AG10803 (cell line): ENCODE data around the gene COL6A2.
A peak's percentile ranks its signal among the peaks of the same experiment; 100 is the strongest.

Experiments used
- DNase-seq: peaks from one replicate; pipeline ENCODE4 v3.0.0; 2010; ENCODE audit warnings: low read depth
- H3K4me3 ChIP-seq: 2 replicates; pipeline ENCODE4 v1.5.1; 2011; ENCODE audit warnings: mild to moderate bottlenecking, low read length, control low read depth
- CTCF ChIP-seq: conservative IDR thresholded peaks from 2 replicates; pipeline ENCODE4 v1.5.1; 2011; ENCODE audit warnings: mild to moderate bottlenecking, low read length, control low read depth, inconsistent platforms

The COL6A2 gene

GRCh38 chr21:46065215-46065913 lies 32.5 kb upstream of the COL6A2 start:
- DNase-seq: peak; percentile 86
- no peak for TF ChIP-seq CTCF
- H3K4me3 ChIP-seq: peak overlapping the region; percentile 36

- peak overlapping the region; percentile 36 for H3K4me3 ChIP-seq
- TF ChIP-seq CTCF: no peak
- no peak for DNase-seq
Observed at GRCh38 chr21:46065914-46066551, 31.9 kb upstream of the COL6A2 start.

GRCh38 chr21:46066591-46067331 lies 31.2 kb upstream of the COL6A2 start:
- H3K4me3 ChIP-seq: no peak overlapping the region; the same call in 1 of the 2 replicates
- TF ChIP-seq CTCF: no peak
- peak; percentile 72 for DNase-seq

- TF ChIP-seq CTCF: no peak
- no peak overlapping the region for H3K4me3 ChIP-seq
- DNase-seq: no peak
Observed at GRCh38 chr21:46067505-46068201, 30.3 kb upstream of the COL6A2 start.

- TF ChIP-seq CTCF: no peak
- H3K4me3 ChIP-seq: no peak overlapping the region
- DNase-seq: no peak
Observed at GRCh38 chr21:46068516-46069079, 29.3 kb upstream of the COL6A2 start.

GRCh38 chr21:46069166-46069565 lies 28.7 kb upstream of the COL6A2 start:
- DNase-seq: no peak
- H3K4me3 ChIP-seq: no peak overlapping the region
- no peak for TF ChIP-seq CTCF
